SU-DHL-6 (cell line): ENCODE data around the gene STK32C.

Experiments
- H2AFZ ChIP-seq: fragments of 200-600 bp; sonication (generic); 2 replicates; pipeline ENCODE4 v1.6.1; 2014; ENCODE audit warnings: low read depth, mild to moderate bottlenecking, moderate library complexity, mixed read lengths, antibody characterized with exemption, low read length; ENCODE audit not compliant: severe bottlenecking
- H3F3A ChIP-seq: fragments of 200-600 bp; shearing (Covaris generic); 2 replicates; pipeline ENCODE4 v1.6.0; 2016; ENCODE audit warnings: antibody characterized with exemption, mild to moderate bottlenecking; ENCODE audit not compliant: insufficient read depth
- H3K27ac ChIP-seq: fragments of 200-600 bp; sonication (generic); 2 replicates; pipeline ENCODE4 v1.5.1; 2016; ENCODE audit warnings: low read depth, mild to moderate bottlenecking, low read length, moderate library complexity, mixed read lengths
- H3K27me3 ChIP-seq: fragments of 200-600 bp; sonication (generic), shearing (Covaris generic); 2 replicates; pipeline ENCODE4 v1.6.0; 2014; ENCODE audit warnings: mild to moderate bottlenecking, low read length
- H3K36me3 ChIP-seq: fragments of 200-600 bp; sonication (generic); 2 replicates; pipeline ENCODE4 v1.6.1; 2014; ENCODE audit warnings: mild to moderate bottlenecking, low read length, mixed read lengths
- H3K4me2 ChIP-seq: fragments of 300-600, 200-600 bp; shearing (Covaris generic), sonication (generic); 2 replicates; pipeline ENCODE4 v1.6.0; 2014; ENCODE audit warnings: low read length, low read depth, mild to moderate bottlenecking; ENCODE audit not compliant: poor library complexity, severe bottlenecking
- H3K4me3 ChIP-seq: fragments of 200-600 bp; sonication (generic); 2 replicates; pipeline ENCODE4 v1.5.1; 2014; ENCODE audit warnings: antibody characterized with exemption, low read length, mild to moderate bottlenecking, mixed read lengths; ENCODE audit not compliant: insufficient read depth, poor library complexity, severe bottlenecking
- H3K79me2 ChIP-seq: fragments of 200-600 bp; sonication (generic); 2 replicates; pipeline ENCODE4 v1.6.1; 2014; ENCODE audit warnings: mild to moderate bottlenecking, low read length, moderate library complexity; ENCODE audit not compliant: insufficient read depth
- H3K9ac ChIP-seq: fragments of 200-600 bp; sonication (generic); 2 replicates; pipeline ENCODE4 v1.7.0; 2014; ENCODE audit warnings: mild to moderate bottlenecking, low read length
- H3K9me2 ChIP-seq: fragments of 200-600 bp; sonication (generic); replicated peaks from 2 replicates; pipeline ENCODE4 v1.6.1; 2014; ENCODE audit warnings: low read length; ENCODE audit not compliant: insufficient read depth
- H3K9me3 ChIP-seq: fragments of 200-600 bp; sonication (generic); 2 replicates; pipeline ENCODE4 v1.6.1; 2014; ENCODE audit warnings: low read length, mixed read lengths; ENCODE audit not compliant: insufficient read depth
- H4K20me1 ChIP-seq: fragments of 200-600 bp; sonication (generic); 2 replicates; pipeline ENCODE4 v1.6.1; 2014; ENCODE audit warnings: low read depth, mild to moderate bottlenecking, antibody characterized with exemption, low read length, moderate library complexity, mixed read lengths
- CTCF ChIP-seq: fragments of 200-600 bp; sonication (generic); IDR thresholded peaks from one replicate; pipeline ENCODE4 v1.5.1; 2017; ENCODE audit warnings: antibody characterized with exemption, mild to moderate bottlenecking, low read length, moderate library complexity; ENCODE audit not compliant: insufficient read depth, poor library complexity, severe bottlenecking
- EZH2phosphoT487 ChIP-seq: fragments of 200-600 bp; sonication (generic), shearing (Covaris generic); conservative IDR thresholded peaks from 2 replicates; pipeline ENCODE4 v1.6.1; 2018; ENCODE audit warnings: mild to moderate bottlenecking, antibody characterized with exemption, low read length, moderate library complexity, mixed read lengths

The STK32C gene

GRCh38 chr10:132347211-132347930 lies 39.6 kb upstream of the STK32C start:
- H3K4me3 ChIP-seq = no peak overlapping the region
- H3F3A ChIP-seq = no peaks in the 10 kb centered on the region
- H3K9me3 ChIP-seq = no peaks in the 10 kb centered on the region
- no peak overlapping the region for H2AFZ ChIP-seq
- no peak for TF ChIP-seq EZH2phosphoT487
- TF ChIP-seq CTCF = no peak
- H4K20me1 ChIP-seq = no peaks in the 10 kb centered on the region
- no peaks in the 10 kb centered on the region for H3K9me2 ChIP-seq
- no peaks in the 10 kb centered on the region for H3K36me3 ChIP-seq
- no peak overlapping the region for H3K27ac ChIP-seq
- no peak overlapping the region for H3K9ac ChIP-seq
- H3K27me3 ChIP-seq = no peaks in the 10 kb centered on the region
- no peak overlapping the region for H3K4me2 ChIP-seq
- no peaks in the 10 kb centered on the region for H3K79me2 ChIP-seq

GRCh38 chr10:132346806-132347205 lies 39.1 kb upstream of the STK32C start:
- no peak overlapping the region for H3K4me3 ChIP-seq
- H3K9ac ChIP-seq = no peak overlapping the region
- H3K27ac ChIP-seq = no peak overlapping the region
- no peaks in the 10 kb centered on the region for H3K27me3 ChIP-seq
- no peaks in the 10 kb centered on the region for H3K36me3 ChIP-seq
- no peaks in the 10 kb centered on the region for H3F3A ChIP-seq
- no peak overlapping the region for H3K4me2 ChIP-seq
- no peaks in the 10 kb centered on the region for H4K20me1 ChIP-seq
- no peaks in the 10 kb centered on the region for H3K9me3 ChIP-seq
- H2AFZ ChIP-seq = no peak overlapping the region
- H3K79me2 ChIP-seq = no peaks in the 10 kb centered on the region
- no peak for TF ChIP-seq CTCF
- H3K9me2 ChIP-seq = no peaks in the 10 kb centered on the region

- TF ChIP-seq CTCF (no peak), EZH2phosphoT487 (no peak)
- Histone ChIP-seq H3K9me3 (no peaks in the 10 kb centered on the region), H3K4me3 (no peak overlapping the region), H3K9me2 (no peaks in the 10 kb centered on the region), H3K9ac (no peak overlapping the region), H4K20me1 (no peaks in the 10 kb centered on the region), H3K27me3 (no peaks in the 10 kb centered on the region), H2AFZ (no peak overlapping the region), H3K79me2 (no peaks in the 10 kb centered on the region), H3K4me2 (no peak overlapping the region), H3F3A (no peaks in the 10 kb centered on the region), H3K27ac (no peak overlapping the region), H3K36me3 (no peaks in the 10 kb centered on the region)
Measured at GRCh38 chr10:132345345-132345744, 37.6 kb upstream of the STK32C start.
